Erythroblast (primary cell): ENCODE results near the gene TALDO1.

ENCODE experiments used
- GATA1 ChIP-seq: IDR thresholded peaks from 2 replicates; pipeline ENCODE4 v1.6.1; 2011; ENCODE audit warnings: low read depth, mild to moderate bottlenecking, control low read depth, low read length, moderate library complexity
- POLR2A ChIP-seq: IDR thresholded peaks from 2 replicates; pipeline ENCODE4 v1.6.1; 2011; ENCODE audit warnings: mild to moderate bottlenecking, low read length

DNA sequence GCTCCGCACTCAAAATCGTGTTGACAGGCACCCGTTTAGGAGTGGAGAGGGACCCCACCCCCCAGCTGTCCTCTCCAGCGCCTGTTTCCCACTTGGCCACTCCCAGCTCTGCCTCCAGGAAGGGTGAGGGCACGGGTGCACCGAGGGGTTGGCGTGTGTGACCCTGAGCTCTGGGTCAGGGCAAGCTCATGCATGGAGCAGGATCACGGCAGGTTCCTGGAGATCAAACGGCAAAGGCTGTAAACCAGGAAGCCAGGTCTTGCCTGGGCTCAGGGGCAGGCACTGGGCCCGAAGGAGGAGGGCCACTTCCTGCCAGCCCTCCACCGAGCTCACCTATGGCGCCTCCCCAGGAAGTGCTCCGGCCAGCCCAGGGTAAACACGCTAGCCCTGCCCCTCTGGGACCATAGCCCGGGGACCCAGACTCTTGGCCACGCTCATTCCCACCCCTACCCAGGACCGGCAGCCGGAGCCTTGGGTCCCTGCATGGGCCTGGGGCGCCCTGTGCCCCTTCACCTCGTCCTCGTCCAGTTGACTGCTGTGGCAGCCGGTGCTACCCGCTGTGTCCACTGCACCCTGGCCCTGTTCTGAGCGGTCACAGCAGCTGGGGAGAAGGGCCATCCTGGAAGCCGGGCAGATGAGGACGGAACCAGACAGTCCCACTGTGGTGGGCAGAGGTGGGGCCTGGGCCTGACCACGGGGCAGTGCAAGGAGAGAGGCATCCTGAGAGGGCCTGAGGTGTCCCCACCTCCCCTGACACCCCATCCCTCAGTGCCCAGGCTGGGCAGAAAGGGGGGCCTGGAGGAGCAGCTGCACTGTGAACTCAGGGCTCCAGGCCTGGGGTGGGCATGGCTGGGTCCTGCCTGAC lies 42.3 kb upstream of the TALDO1 start:
- TF ChIP-seq POLR2A (no peak), GATA1 (no peak)
